ENCODE data around the gene GLI2. TPM values are rescaled to one million over a fixed set of nuclear protein-coding genes. Genes with fewer than 3 reads are reported as not detected.

Gene GLI2
- total RNA-seq, 1 experiment from 2014 or later = 4.0 TPM

- Histone ChIP-seq H3K9ac (ENCODE audit: low read length) (no peak overlapping the region), H3K79me2 (ENCODE audit: low read length) (no peaks in the 10 kb centered on the region), H3K4me3 (ENCODE audit: low read length) (no peak overlapping the region), H2AFZ (ENCODE audit: low read length) (no peak overlapping the region), H3K9me2 (replicated peaks; ENCODE audit: low read length) (no peaks in the 10 kb centered on the region), H3K36me3 (ENCODE audit: low read depth, low read length) (no peaks in the 10 kb centered on the region), H4K20me1 (ENCODE audit: low read length) (no peaks in the 10 kb centered on the region), H3K4me2 (ENCODE audit: low read length) (no peak overlapping the region), H3F3A (ENCODE audit: low read length, unreplicated experiment) (no peaks in the 10 kb centered on the region), H3K9me3 (ENCODE audit: low read length) (no peaks in the 10 kb centered on the region), H3K27me3 (ENCODE audit: low read length) (no peaks in the 10 kb centered on the region), H3K4me1 (ENCODE audit: insufficient read depth, low read length) (no peaks in the 10 kb centered on the region), H3K27ac (ENCODE audit: low read length) (no peak overlapping the region)
- DNase-seq (no peak), ATAC-seq (no peak)
- ChIA-PET CTCF (no interaction called here), POLR2A (ENCODE audit: unreplicated experiment) (no interaction called here)
- intact Hi-C loops (cut with micrococcal nuclease) = no loop called here
- no TSS peak for BruUV-seq (replicated peaks)
- TF ChIP-seq EZH2 (IDR thresholded peaks at IDR 0.05; ENCODE audit: low read length, unreplicated experiment) = no peak
- TF ChIP-seq EZH2phosphoT487 (IDR thresholded peaks at IDR 0.05; ENCODE audit: borderline replicate concordance, low read length) = no peak
- TF ChIP-seq, protein P1, sequence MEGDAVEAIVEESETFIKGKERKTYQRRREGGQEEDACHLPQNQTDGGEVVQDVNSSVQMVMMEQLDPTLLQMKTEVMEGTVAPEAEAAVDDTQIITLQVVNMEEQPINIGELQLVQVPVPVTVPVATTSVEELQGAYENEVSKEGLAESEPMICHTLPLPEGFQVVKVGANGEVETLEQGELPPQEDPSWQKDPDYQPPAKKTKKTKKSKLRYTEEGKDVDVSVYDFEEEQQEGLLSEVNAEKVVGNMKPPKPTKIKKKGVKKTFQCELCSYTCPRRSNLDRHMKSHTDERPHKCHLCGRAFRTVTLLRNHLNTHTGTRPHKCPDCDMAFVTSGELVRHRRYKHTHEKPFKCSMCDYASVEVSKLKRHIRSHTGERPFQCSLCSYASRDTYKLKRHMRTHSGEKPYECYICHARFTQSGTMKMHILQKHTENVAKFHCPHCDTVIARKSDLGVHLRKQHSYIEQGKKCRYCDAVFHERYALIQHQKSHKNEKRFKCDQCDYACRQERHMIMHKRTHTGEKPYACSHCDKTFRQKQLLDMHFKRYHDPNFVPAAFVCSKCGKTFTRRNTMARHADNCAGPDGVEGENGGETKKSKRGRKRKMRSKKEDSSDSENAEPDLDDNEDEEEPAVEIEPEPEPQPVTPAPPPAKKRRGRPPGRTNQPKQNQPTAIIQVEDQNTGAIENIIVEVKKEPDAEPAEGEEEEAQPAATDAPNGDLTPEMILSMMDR (conservative IDR thresholded peaks at IDR 0.05; ENCODE audit: low read depth, low read length) = no peak
Measured at GRCh38 chr2:120761164-120761861, 25.6 kb downstream of the GLI2 start.

DNA sequence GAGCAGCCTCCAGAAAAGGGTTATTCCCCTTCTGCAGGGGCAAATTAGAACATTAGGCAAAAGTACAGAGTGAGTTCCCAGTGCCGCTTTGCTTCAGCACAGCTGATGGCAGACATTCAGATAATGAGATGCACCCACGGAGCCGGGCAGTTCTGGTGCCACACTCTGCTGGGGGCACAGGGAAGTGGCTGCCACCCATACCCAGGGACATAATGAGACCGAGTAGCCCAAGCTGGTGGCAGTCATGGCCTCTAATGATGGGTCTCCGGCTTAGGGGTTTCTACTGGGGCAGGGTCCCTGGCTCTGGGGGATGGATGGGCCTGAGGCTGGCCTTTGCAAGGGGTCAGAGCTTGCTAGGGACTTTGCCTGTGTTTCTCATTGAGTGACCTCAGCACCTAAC, 26.2 kb downstream of the GLI2 start:
- DNase-seq = no peak
- H3K4me3 ChIP-seq (ENCODE audit: low read length) = no peak overlapping the region
- H3K27ac ChIP-seq (ENCODE audit: low read length) = no peak overlapping the region
- no peaks in the 10 kb centered on the region for H3K4me1 ChIP-seq (ENCODE audit: insufficient read depth, low read length)
- H4K20me1 ChIP-seq (ENCODE audit: low read length) = no peaks in the 10 kb centered on the region
- POLR2A ChIA-PET (ENCODE audit: unreplicated experiment) = no interaction called here
- no peak overlapping the region for H2AFZ ChIP-seq (ENCODE audit: low read length)
- H3K9ac ChIP-seq (ENCODE audit: low read length) = no peak overlapping the region
- TF ChIP-seq, protein P1 (conservative IDR thresholded peaks at IDR 0.05; ENCODE audit: low read depth, low read length) = no peak
- no peak for ATAC-seq
- intact Hi-C loops (cut with micrococcal nuclease) = no loop called here
- no peaks in the 10 kb centered on the region for H3K9me2 ChIP-seq (replicated peaks; ENCODE audit: low read length)
- CTCF ChIA-PET = no interaction called here
- no peaks in the 10 kb centered on the region for H3F3A ChIP-seq (ENCODE audit: low read length, unreplicated experiment)
- H3K4me2 ChIP-seq (ENCODE audit: low read length) = no peak overlapping the region
- no TSS peak for BruUV-seq (replicated peaks)
- no peaks in the 10 kb centered on the region for H3K79me2 ChIP-seq (ENCODE audit: low read length)
- no peaks in the 10 kb centered on the region for H3K27me3 ChIP-seq (ENCODE audit: low read length)
- H3K9me3 ChIP-seq (ENCODE audit: low read length) = no peaks in the 10 kb centered on the region
- no peaks in the 10 kb centered on the region for H3K36me3 ChIP-seq (ENCODE audit: low read depth, low read length)

- Histone ChIP-seq H2AFZ (ENCODE audit: low read length) (no peak overlapping the region), H3K9ac (ENCODE audit: low read length) (no peak overlapping the region), H3K27me3 (ENCODE audit: low read length) (no peaks in the 10 kb centered on the region), H3K27ac (ENCODE audit: low read length) (no peak overlapping the region), H3F3A (ENCODE audit: low read length, unreplicated experiment) (no peaks in the 10 kb centered on the region), H3K36me3 (ENCODE audit: low read depth, low read length) (no peaks in the 10 kb centered on the region), H3K79me2 (ENCODE audit: low read length) (no peaks in the 10 kb centered on the region), H3K4me2 (ENCODE audit: low read length) (no peak overlapping the region), H3K4me3 (ENCODE audit: low read length) (no peak overlapping the region), H3K9me3 (ENCODE audit: low read length) (no peaks in the 10 kb centered on the region), H3K9me2 (replicated peaks; ENCODE audit: low read length) (no peaks in the 10 kb centered on the region), H4K20me1 (ENCODE audit: low read length) (no peaks in the 10 kb centered on the region), H3K4me1 (ENCODE audit: insufficient read depth, low read length) (no peaks in the 10 kb centered on the region)
- DNase-seq = no peak
- no TSS peak for BruUV-seq (replicated peaks)
- intact Hi-C loops (cut with micrococcal nuclease) = no loop called here
- ATAC-seq = no peak
- TF ChIP-seq EZH2 (IDR thresholded peaks at IDR 0.05; ENCODE audit: low read length, unreplicated experiment) (no peak), EZH2phosphoT487 (IDR thresholded peaks at IDR 0.05; ENCODE audit: borderline replicate concordance, low read length) (no peak)
- TF ChIP-seq, protein P1 (conservative IDR thresholded peaks at IDR 0.05; ENCODE audit: low read depth, low read length) = no peak
- CTCF ChIA-PET = no interaction called here
- POLR2A ChIA-PET (ENCODE audit: unreplicated experiment) = no interaction called here
Measured at GRCh38 chr2:120762341-120763061, 26.8 kb downstream of the GLI2 start.

Measured in PC-3 (cell line).